Activated naive CD4-positive, alpha-beta T cell treated with anti-CD3 and anti-CD28 coated beads, Interleukin-2, amount 50 U/mL, for 24 hours (primary cell): ENCODE results near the gene HLA-B.

ENCODE experiments used
- H3K27ac Mint-ChIP-seq: one replicate; pipeline ENCODE4 v1.8.0; 2021; ENCODE audit warnings: mild to moderate bottlenecking, mixed read lengths
- H3K27me3 Mint-ChIP-seq: one replicate; pipeline ENCODE4 v1.8.0; 2021; ENCODE audit warnings: mixed read lengths
- H3K36me3 Mint-ChIP-seq: one replicate; pipeline ENCODE4 v1.8.0; 2021; ENCODE audit warnings: mixed read lengths
- H3K4me1 Mint-ChIP-seq: one replicate; pipeline ENCODE4 v1.8.0; 2021; ENCODE audit warnings: mixed read lengths
- H3K4me3 Mint-ChIP-seq: one replicate; pipeline ENCODE4 v1.8.0; 2021; ENCODE audit warnings: mild to moderate bottlenecking, mixed read lengths
- H3K9me3 Mint-ChIP-seq: one replicate; pipeline ENCODE4 v1.8.0; 2021; ENCODE audit warnings: mixed read lengths

The HLA-B gene

GRCh38 chr6:31351033-31351380, 6.0 kb downstream of the HLA-B start:
- Mint-ChIP-seq H3K27ac (peak overlapping the region; percentile 38), H3K4me1 (peaks cover 68% of the 10 kb centered on the region), H3K27me3 (no peaks in the 10 kb centered on the region), H3K9me3 (no peaks in the 10 kb centered on the region), H3K4me3 (no peak overlapping the region), H3K36me3 (peaks cover 24% of the 10 kb centered on the region)

- peaks cover 66% of the 10 kb centered on the region for H3K4me1 Mint-ChIP-seq
- H3K36me3 Mint-ChIP-seq, result peaks cover 21% of the 10 kb centered on the region
- no peaks in the 10 kb centered on the region for H3K9me3 Mint-ChIP-seq
- H3K4me3 Mint-ChIP-seq, result no peak overlapping the region
- H3K27me3 Mint-ChIP-seq, result no peaks in the 10 kb centered on the region
- H3K27ac Mint-ChIP-seq, result peak overlapping the region; percentile 67
Measured at GRCh38 chr6:31350196-31351032, 6.6 kb downstream of the HLA-B start.

GRCh38 chr6:31349301-31349700, 7.7 kb downstream of the HLA-B start:
- no peak overlapping the region for H3K4me3 Mint-ChIP-seq
- H3K4me1 Mint-ChIP-seq, result peaks cover 61% of the 10 kb centered on the region
- no peaks in the 10 kb centered on the region for H3K9me3 Mint-ChIP-seq
- H3K27ac Mint-ChIP-seq, result no peak overlapping the region
- H3K27me3 Mint-ChIP-seq, result no peaks in the 10 kb centered on the region
- peaks cover 11% of the 10 kb centered on the region for H3K36me3 Mint-ChIP-seq

- no peak overlapping the region for H3K27ac Mint-ChIP-seq
- H3K9me3 Mint-ChIP-seq, result no peaks in the 10 kb centered on the region
- H3K36me3 Mint-ChIP-seq, result peaks cover 4% of the 10 kb centered on the region
Measured at GRCh38 chr6:31345026-31345730, 11.8 kb downstream of the HLA-B start.

GRCh38 chr6:31340228-31340627, 16.8 kb downstream of the HLA-B start:
- H3K9me3 Mint-ChIP-seq, result peaks cover 21% of the 10 kb centered on the region
- peaks cover 22% of the 10 kb centered on the region for H3K36me3 Mint-ChIP-seq
- peaks cover 1% of the 10 kb centered on the region for H3K27me3 Mint-ChIP-seq
- no peak overlapping the region for H3K27ac Mint-ChIP-seq
- H3K4me3 Mint-ChIP-seq, result no peak overlapping the region
- peaks cover 4% of the 10 kb centered on the region for H3K4me1 Mint-ChIP-seq

More at GRCh38 chr6:31345026-31345730, 11.8 kb downstream of the HLA-B start:
- Mint-ChIP-seq H3K4me3 (no peak overlapping the region), H3K27me3 (no peaks in the 10 kb centered on the region), H3K4me1 (peaks cover 21% of the 10 kb centered on the region)

GRCh38 chr6:31339210-31339609, 17.8 kb downstream of the HLA-B start:
- Mint-ChIP-seq H3K4me3 (no peak overlapping the region), H3K36me3 (peaks cover 27% of the 10 kb centered on the region), H3K27ac (peak overlapping the region; percentile 31), H3K9me3 (peaks cover 26% of the 10 kb centered on the region), H3K4me1 (no peaks in the 10 kb centered on the region), H3K27me3 (peaks cover 1% of the 10 kb centered on the region)

- H3K4me3 Mint-ChIP-seq, result no peak overlapping the region
- H3K4me1 Mint-ChIP-seq, result peaks cover 19% of the 10 kb centered on the region
- peaks cover 1% of the 10 kb centered on the region for H3K27me3 Mint-ChIP-seq
- H3K9me3 Mint-ChIP-seq, result peaks cover 26% of the 10 kb centered on the region
- H3K27ac Mint-ChIP-seq, result no peak overlapping the region
- peaks cover 27% of the 10 kb centered on the region for H3K36me3 Mint-ChIP-seq
Measured at GRCh38 chr6:31336896-31337496, 20.0 kb downstream of the HLA-B start.

- Mint-ChIP-seq H3K27me3 (no peaks in the 10 kb centered on the region), H3K4me1 (peaks cover 19% of the 10 kb centered on the region), H3K9me3 (peaks cover 16% of the 10 kb centered on the region), H3K36me3 (peaks cover 15% of the 10 kb centered on the region), H3K4me3 (peak overlapping the region; percentile 33), H3K27ac (peak overlapping the region; percentile 90)
Measured at GRCh38 chr6:31332637-31333602, 24.1 kb downstream of the HLA-B start.

- Mint-ChIP-seq H3K4me3 (no peak overlapping the region), H3K27me3 (peaks cover 4% of the 10 kb centered on the region), H3K36me3 (peaks cover 4% of the 10 kb centered on the region)
Measured at GRCh38 chr6:31328355-31328960, 28.5 kb downstream of the HLA-B start.

GRCh38 chr6:31321820-31322219, 35.2 kb downstream of the HLA-B start:
- no peak overlapping the region for H3K4me3 Mint-ChIP-seq
- H3K9me3 Mint-ChIP-seq, result no peaks in the 10 kb centered on the region
- H3K27ac Mint-ChIP-seq, result no peak overlapping the region
- H3K36me3 Mint-ChIP-seq, result peaks cover 2% of the 10 kb centered on the region
- H3K27me3 Mint-ChIP-seq, result peaks cover 7% of the 10 kb centered on the region
- no peaks in the 10 kb centered on the region for H3K4me1 Mint-ChIP-seq

More at GRCh38 chr6:31328355-31328960, 28.5 kb downstream of the HLA-B start:
- Mint-ChIP-seq H3K27ac (no peak overlapping the region), H3K9me3 (no peaks in the 10 kb centered on the region), H3K4me1 (peaks cover 15% of the 10 kb centered on the region)

GRCh38 chr6:31321005-31321707, 35.8 kb downstream of the HLA-B start:
- Mint-ChIP-seq H3K27ac (no peak overlapping the region), H3K36me3 (peaks cover 2% of the 10 kb centered on the region), H3K4me1 (no peaks in the 10 kb centered on the region), H3K9me3 (no peaks in the 10 kb centered on the region), H3K4me3 (no peak overlapping the region), H3K27me3 (peaks cover 7% of the 10 kb centered on the region)

GRCh38 chr6:31317036-31317435, 39.9 kb downstream of the HLA-B start:
- Mint-ChIP-seq H3K27me3 (no peaks in the 10 kb centered on the region), H3K36me3 (no peaks in the 10 kb centered on the region), H3K4me3 (no peak overlapping the region), H3K4me1 (no peaks in the 10 kb centered on the region), H3K27ac (no peak overlapping the region), H3K9me3 (no peaks in the 10 kb centered on the region)

- Mint-ChIP-seq H3K4me3 (peak overlapping the region; percentile 78), H3K27me3 (no peaks in the 10 kb centered on the region), H3K27ac (peak overlapping the region; percentile 59), H3K9me3 (no peaks in the 10 kb centered on the region), H3K4me1 (peaks cover 7% of the 10 kb centered on the region), H3K36me3 (no peaks in the 10 kb centered on the region)
Measured at GRCh38 chr6:31309641-31310040, 47.3 kb downstream of the HLA-B start.

GRCh38 chr6:31308845-31309175, 48.2 kb downstream of the HLA-B start:
- Mint-ChIP-seq H3K4me1 (peaks cover 7% of the 10 kb centered on the region), H3K36me3 (no peaks in the 10 kb centered on the region), H3K9me3 (no peaks in the 10 kb centered on the region), H3K27ac (no peak overlapping the region), H3K4me3 (peak overlapping the region; percentile 58), H3K27me3 (no peaks in the 10 kb centered on the region)
